CD4-positive, alpha-beta T cell treated with Interleukin-12 subunit alpha and Interleukin-12 subunit beta, for 1 hour (primary cell): ENCODE measurements around the gene GSK3B.

Experiments
- DNase-seq: peaks from one replicate; pipeline ENCODE4 v3.0.0-alpha.2; 2020

GSK3B gene

GRCh38 chr3:120093911-120094775 lies at the start of gene GSK3B:
GSK3B (minus strand) TSS chr3:120094447; CDS start chr3:120093434, 1,013 bp downstream.
- DNase-seq: peak; percentile 76

DNA sequence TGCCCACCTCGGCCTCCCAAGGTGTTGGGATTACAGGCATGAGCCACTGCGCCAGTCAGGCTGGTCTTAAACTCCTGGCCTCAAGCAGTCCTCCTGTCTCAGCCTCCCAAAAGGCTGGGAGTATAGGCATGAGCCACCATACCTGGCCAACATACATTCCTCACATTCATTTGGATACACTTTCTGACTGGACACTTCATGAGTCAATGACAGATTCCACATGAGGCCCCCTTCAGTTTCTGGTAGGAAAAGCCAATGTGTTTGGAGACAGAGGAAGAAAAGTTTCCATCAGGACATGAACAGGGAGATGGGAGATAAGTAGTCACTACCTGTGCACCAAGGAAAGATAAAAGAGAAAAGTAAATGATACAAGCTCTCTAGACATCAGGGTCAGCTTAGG lies 49.4 kb upstream of the GSK3B start:
- no peak for DNase-seq

- DNase-seq: no peak
These were observed 48.0 kb upstream of the GSK3B start for GRCh38 chr3:120142236-120142635.

DNA sequence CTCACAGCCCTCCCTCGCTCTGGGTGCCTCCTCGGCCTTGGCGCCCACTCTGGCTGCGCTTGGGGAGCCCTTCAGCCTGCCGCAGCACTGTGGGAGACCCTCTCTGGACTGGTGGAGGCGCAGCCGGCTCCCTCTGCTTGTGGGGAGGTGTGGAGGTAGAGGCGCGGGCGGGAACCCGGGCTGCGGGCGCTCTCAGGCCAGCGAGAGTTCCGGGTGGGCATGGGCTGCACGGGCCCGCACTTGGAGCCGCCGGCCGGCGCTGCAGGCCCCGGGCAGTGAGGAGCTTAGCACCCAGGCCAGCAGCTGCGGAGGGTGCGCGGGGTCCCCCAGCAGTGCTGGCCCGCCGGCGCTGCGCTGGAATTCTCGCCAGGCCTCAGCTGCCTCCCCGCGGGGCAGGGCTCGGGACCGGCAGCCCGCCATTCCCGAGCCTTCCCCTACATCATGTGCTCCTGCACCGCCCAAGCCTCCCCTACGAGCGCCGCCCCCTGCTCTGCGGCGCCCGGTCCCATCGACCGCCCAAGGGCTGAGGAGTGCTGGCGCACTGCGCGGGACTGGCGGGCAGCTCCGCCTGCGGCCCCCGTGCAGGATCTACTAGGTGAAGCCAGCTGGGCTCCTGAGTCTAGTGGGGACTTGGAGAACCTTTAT lies 46.0 kb upstream of the GSK3B start:
- no peak for DNase-seq

DNA sequence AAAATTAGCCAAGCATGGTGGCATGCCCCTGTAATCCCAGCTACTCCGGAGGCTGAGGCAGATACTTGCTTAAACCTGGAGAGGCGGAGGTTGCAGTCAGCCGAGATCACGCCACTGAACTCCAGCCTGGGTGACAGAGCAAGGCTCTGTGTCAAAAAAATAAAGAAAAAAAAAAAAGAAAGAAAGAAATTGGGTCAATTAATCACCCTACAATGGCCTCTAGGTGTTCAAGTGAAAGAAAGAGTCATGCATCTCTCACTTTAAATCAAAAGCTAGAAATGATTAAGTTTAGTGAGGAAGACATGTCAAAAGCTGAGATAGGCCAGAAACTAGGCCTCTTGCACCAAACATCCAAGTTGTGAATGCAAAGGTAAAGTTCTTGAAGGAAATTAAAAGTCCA lies 44.9 kb upstream of the GSK3B start:
- no peak for DNase-seq

DNA sequence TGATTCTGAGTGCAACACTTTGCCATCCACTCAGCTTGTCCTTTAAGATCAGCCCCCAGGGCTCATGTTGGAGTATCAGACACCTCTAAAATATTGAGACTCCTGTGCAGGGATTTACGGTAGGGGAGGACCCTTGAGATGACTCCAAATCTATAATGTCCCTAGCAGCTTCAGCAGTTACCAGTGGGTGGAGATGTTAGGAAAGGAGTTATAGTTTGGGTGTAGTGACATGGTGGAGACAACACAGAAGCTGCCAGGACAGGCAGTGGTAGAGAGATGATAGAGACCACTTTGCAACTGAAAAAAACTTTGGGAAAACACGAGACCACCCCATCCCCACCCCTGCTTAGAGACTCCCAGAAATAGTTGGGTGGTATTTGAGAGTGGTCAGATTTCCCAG lies 43.3 kb upstream of the GSK3B start:
- DNase-seq: no peak

DNA sequence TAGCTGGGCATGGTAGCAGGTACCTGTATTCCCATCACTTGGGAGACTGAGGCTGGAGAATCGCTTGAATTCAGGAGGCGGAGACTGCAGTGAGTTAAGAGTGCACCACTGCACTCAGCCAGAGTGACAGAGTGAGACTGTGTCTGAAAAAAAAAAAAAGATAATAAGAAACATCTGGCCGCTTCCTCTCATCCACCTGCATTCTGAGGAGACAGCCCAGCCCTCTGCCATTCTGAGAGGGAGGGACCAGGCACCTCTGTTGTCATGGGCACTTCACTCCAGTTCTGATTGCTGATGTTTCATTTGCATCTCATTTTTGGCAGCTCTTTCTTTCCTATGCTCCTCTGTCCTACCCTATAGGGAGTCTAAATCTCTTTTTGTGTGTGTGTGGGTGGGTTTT lies 36.4 kb upstream of the GSK3B start:
- no peak for DNase-seq

DNA sequence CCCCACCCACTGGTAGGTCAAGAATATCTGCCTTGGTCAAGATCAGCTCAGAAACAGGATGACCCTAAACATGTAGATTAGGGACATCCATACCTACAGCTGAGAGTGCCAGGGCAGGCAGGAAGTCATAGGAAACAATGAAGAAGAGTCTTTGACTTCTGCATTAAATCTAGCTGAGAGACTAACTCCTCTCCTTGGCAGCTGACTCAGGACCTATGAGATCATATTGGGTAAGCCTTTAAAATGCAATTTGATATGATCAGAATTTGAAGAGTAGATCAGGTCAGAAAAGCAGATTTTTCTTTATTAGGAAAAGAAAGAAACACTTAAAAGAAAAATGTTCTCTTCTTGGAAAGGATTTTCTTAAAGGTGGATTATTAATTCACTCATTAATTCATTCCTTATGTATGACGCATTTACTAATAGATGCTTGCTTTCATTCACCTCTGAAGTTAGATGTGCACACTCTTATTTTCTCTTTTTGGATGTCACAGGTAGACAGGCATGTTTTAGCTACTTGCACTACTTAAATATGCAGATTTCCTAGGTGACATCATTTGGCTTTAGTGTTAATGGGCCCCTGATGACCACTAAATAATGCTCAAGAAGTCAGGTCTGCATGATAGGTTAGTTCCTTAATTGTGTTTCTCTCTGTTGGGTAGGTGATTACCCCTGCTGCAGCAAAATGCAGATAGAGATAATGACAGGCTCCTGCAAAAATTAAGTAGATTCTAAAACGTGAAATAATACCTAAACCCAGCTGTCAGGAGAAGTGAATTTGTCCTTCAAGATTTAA lies 35.7 kb upstream of the GSK3B start:
- no peak for DNase-seq

DNA sequence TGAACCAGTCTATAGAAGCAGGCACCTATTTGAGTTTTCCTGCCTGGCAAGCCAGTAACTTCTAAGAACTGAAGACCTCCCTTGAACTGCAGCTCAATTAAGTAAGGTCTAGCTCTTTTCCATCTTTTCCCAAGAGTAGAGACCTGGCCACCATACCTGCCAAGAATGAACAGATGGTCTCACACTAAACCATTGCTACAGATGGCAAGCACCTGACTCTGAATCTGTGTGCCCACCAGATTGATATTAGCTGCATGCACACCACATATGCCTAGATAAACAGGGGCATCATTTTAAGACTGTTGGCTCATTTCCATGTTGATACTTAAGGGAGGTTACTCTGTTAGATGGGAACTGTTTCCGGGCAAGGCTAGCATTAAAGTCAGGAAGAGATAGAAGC lies 34.8 kb upstream of the GSK3B start:
- no peak for DNase-seq

DNA sequence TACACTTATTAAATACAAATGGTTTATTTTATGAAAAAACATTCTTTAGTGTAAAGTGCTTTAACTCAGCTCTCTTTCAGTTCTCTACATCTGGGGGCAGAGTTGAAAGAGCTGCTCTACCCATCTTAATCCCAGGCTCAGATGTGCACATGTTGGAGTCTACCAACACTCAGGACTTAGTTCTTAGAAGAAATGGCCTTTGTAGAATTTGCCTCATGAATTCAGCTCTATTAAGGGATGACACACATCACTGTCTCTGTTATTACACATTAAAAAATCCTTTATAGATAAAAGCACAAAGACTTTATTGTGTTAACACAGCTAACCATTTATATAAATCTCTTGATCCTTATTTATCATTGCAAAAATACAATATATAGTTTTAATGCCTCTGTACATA lies 31.7 kb upstream of the GSK3B start:
- DNase-seq: no peak

DNA sequence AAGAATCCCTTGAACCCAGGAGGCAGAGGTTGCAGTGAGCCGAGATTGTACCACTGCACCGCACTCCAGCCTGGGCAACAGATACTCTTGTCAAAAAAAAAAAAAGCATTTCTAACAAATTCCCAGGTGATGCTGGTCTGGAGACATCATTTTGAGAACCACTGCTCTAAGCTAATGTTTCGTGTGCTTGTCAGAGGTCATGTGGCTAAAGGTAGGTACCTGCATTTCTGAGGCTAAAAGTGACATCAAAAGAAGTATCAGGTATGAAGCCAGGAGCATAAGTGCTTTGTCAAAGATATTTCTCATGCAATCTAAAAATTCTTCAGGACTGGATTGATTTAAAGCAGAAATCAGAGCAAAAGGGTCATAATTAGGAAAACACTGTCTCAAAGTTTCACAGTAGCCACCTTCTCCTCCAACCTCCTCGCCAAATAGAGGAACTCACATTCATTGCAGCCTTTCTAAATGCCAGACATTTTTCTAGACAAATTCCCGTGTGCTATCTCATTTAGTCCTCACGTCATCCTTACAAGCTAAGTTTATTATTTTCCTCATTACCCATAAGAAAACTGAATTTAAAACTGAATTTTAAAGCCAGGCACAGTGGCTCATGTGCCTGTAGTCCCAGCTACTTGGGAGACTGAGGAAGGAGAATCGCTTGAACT lies 25.7 kb upstream of the GSK3B start:
- no peak for DNase-seq

DNA sequence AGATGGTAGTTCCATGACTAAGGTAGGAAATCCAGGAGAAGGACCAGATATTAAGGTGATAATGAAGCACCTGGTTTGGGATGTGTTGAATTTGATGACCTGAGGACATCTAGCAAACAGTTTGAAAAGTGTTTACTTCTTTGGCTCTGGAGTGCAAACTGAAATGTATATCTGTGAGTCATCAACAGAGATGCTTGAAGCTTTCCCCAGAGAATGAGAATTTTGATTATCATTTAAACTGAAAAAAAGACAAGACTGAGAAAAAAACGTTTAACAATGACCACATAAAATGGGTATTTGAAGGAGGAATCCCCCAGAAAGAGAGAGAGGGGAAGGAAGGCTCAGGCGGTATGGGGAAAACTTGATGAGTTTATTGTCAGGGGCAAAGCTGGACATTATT lies 20.7 kb upstream of the GSK3B start:
- DNase-seq: no peak

- DNase-seq: no peak
These were observed 20.1 kb upstream of the GSK3B start for GRCh38 chr3:120114376-120114775.

- no peak for DNase-seq
These were observed 19.2 kb upstream of the GSK3B start for GRCh38 chr3:120113128-120114116.

GRCh38 chr3:120111898-120112297 lies 17.7 kb upstream of the GSK3B start:
- no peak for DNase-seq

- DNase-seq: no peak
These were observed 9.0 kb upstream of the GSK3B start for GRCh38 chr3:120103276-120103675.

DNA sequence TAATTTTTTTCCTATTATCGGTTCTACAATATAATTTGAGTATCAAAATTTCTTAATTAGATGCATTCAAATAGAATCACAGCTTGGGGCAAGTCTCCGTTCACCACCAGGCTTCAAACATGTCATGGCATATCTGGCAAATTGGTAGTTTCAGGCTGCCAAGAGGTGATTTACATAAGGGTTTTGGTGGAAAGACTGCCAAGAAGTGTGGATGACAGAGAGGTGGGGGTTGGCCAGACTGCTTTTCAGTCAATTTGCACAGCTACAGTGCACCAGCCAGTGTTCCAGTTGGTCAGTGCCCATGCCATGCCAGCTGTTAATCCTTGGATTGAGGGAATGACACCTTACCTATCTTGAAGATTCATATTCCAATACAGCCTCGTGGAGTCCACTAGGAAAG lies 8.4 kb upstream of the GSK3B start:
- DNase-seq: no peak

DNA sequence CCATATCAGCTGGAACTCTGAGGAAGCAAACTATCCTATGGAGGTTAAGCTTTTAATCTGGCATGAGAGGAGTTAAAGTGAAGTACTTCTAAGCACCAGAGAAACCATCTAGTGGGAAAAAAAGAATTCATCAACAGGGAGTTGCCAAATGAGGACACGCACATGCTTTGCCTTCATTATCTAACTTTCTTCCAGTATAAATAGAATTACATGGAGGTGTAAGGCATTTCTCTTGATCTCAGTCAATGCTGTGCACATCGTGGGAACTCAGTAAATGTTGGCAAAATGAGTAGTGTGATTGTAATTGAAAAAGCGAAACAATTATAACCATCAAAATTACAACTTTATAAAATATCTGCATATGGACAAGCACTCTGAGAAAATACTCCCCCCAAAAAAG lies 8.0 kb upstream of the GSK3B start:
- no peak for DNase-seq

- no peak for DNase-seq
These were observed 7.4 kb upstream of the GSK3B start for GRCh38 chr3:120101624-120102023.

- DNase-seq: no peak
These were observed 6.5 kb upstream of the GSK3B start for GRCh38 chr3:120100711-120101110.

GRCh38 chr3:120098710-120099109 lies 4.5 kb upstream of the GSK3B start:
- DNase-seq: no peak

DNA sequence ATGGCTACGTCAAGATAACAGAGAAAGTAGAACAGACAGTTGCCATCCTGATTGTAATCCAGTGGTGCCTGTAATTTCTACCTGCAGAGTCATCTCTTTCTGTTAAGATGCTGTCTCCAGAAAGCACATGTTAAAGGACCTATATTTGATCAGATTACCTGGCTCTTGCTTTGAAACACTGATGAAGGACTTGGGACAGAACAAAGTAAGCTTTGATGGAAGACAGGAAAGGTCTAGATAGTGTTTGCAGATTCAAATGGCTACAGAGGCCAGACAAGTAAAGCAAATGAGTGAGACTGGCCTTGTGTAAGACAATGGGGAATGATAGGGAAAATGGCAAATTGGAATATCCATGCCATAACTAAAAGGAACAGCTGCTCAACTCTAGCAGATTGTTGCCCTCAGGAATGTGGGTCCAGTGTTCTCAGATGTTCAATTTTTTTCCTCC lies 1.8 kb upstream of the GSK3B start:
- no peak for DNase-seq
